Endothelial cell of umbilical vein (primary cell): ENCODE measurements around the gene H19. TPM values are rescaled to one million over a fixed set of nuclear protein-coding genes. Genes with fewer than 3 reads are reported as not detected.

Source experiments
- BruUV-seq: library from RNA; stranded (reverse); fragments of 400-500 nt; replicated peaks from 2 replicates; lab custom pipeline; 2021; lab: Mats Ljungman, UMichigan
- CTCF ChIA-PET: fragments of 300-600, 350-600 bp; sonication (Branson Sonifier 250); formaldehyde crosslinking; loops from one replicate; lab custom pipeline; 2021; ENCODE audit warnings: antibody characterized with exemption, inconsistent platforms; lab: Charles Lee
- POLR2A ChIA-PET: fragments of 300-600, 350-600 bp; sonication (Branson Sonifier 250); formaldehyde crosslinking; loops from one replicate; lab custom pipeline; 2021; ENCODE audit warnings: antibody characterized with exemption, inconsistent platforms; lab: Charles Lee
- DNase-seq: peaks from one replicate; pipeline ENCODE4 v3.0.0-alpha.2; 2011; ENCODE audit warnings: low read depth, low spot score
- FAIRE-seq: peaks from 2 replicates; lab custom pipeline; 2011; peaks lifted over from hg19 to GRCh38; lab: Jason Lieb, UNC
- H2AFZ ChIP-seq: 2 replicates; pipeline ENCODE4 v1.6.0; 2012; ENCODE audit warnings: low read depth, low read length, control low read depth, inconsistent platforms
- H3K27ac ChIP-seq: 2 replicates; pipeline ENCODE4 v1.5.1; 2011; ENCODE audit warnings: low read depth, mild to moderate bottlenecking, control low read depth, low read length, moderate library complexity; ENCODE audit not compliant: insufficient read depth
- H3K27me3 ChIP-seq, 2 experiments: 2 replicates each; pipeline versions ENCODE4 v1.6.0 to v1.6.1; 2011; ENCODE audit warnings: low read length in 2 of 2, mixed read lengths in 1 of 2; ENCODE audit not compliant: control insufficient read depth in 2 of 2, insufficient read depth in 2 of 2
- H3K36me3 ChIP-seq, 2 experiments: 2 replicates in 1 of 2; 3 replicates in 1 of 2; pipeline ENCODE4 v1.5.1; 2011; ENCODE audit warnings: low read length in 2 of 2, mild to moderate bottlenecking in 1 of 2, moderate library complexity in 1 of 2; ENCODE audit not compliant: control insufficient read depth in 2 of 2, insufficient read depth in 2 of 2; ENCODE audit errors: extremely low read depth in 1 of 2
- H3K4me1 ChIP-seq: 3 replicates; pipeline ENCODE4 v1.5.1; 2011; ENCODE audit warnings: mild to moderate bottlenecking, low read length; ENCODE audit not compliant: control insufficient read depth, insufficient read depth; ENCODE audit errors: extremely low read depth
- H3K4me2 ChIP-seq: 2 replicates; pipeline ENCODE4 v1.6.1; 2011; ENCODE audit warnings: low read length, control low read depth, mixed read lengths; ENCODE audit not compliant: insufficient read depth
- H3K4me3 ChIP-seq, 3 experiments: fragments of 200-600 bp in 1 of 3; sonication (generic), shearing (Covaris generic) in 1 of 3; replicated peaks in 1 of 3; 2 replicates each; pipeline ENCODE4 v1.5.1; 2011 to 2016; ENCODE audit warnings: control low read depth in 3 of 3, low read length in 3 of 3, mild to moderate bottlenecking in 2 of 3, inconsistent platforms in 1 of 3, low read depth in 1 of 3, moderate library complexity in 1 of 3; ENCODE audit not compliant: insufficient read depth in 1 of 3
- H3K79me2 ChIP-seq: 2 replicates; pipeline ENCODE4 v1.6.0; 2012; ENCODE audit warnings: low read length, inconsistent platforms; ENCODE audit not compliant: control insufficient read depth, insufficient read depth
- H3K9ac ChIP-seq: replicated peaks from 2 replicates; pipeline ENCODE3; 2011; ENCODE audit warnings: low read length, control low read depth; ENCODE audit not compliant: insufficient read depth; ENCODE audit errors: extremely low read depth
- H3K9me1 ChIP-seq: replicated peaks from 3 replicates; pipeline ENCODE4 v1.6.0; 2011; ENCODE audit warnings: mild to moderate bottlenecking, low read length; ENCODE audit not compliant: control insufficient read depth, insufficient read depth; ENCODE audit errors: extremely low read depth
- H3K9me3 ChIP-seq: replicated peaks from 2 replicates; pipeline ENCODE4 v1.5.1; 2012; ENCODE audit warnings: low read length, inconsistent platforms; ENCODE audit not compliant: control insufficient read depth, insufficient read depth
- H4K20me1 ChIP-seq: replicated peaks from 2 replicates; pipeline ENCODE3; 2011; ENCODE audit warnings: mild to moderate bottlenecking, low read length; ENCODE audit not compliant: control insufficient read depth, insufficient read depth; ENCODE audit errors: extremely low read depth
- CTCF ChIP-seq, 2 donors: IDR thresholded peaks; 1 replicate in 1 of 2; 2 replicates in 1 of 2; pipeline ENCODE4 v1.5.1; 2011; ENCODE audit warnings: low read length in 2 of 2, mild to moderate bottlenecking in 2 of 2, moderate library complexity in 2 of 2, control low read depth in 1 of 2, inconsistent platforms in 1 of 2, low read depth in 1 of 2; ENCODE audit not compliant: insufficient read depth in 1 of 2; ENCODE audit errors: extremely low read depth in 1 of 2
- EZH2 ChIP-seq: IDR thresholded peaks from 2 replicates; pipeline ENCODE4 v1.6.1; 2012; ENCODE audit warnings: borderline replicate concordance, low read depth, mild to moderate bottlenecking, moderate library complexity, low read length, inconsistent platforms; ENCODE audit not compliant: severe bottlenecking
- FOS ChIP-seq: IDR thresholded peaks from 2 replicates; pipeline ENCODE4 v1.6.1; 2011; ENCODE audit warnings: mild to moderate bottlenecking, low read length, moderate library complexity, borderline replicate concordance; ENCODE audit not compliant: insufficient read depth
- GATA2 ChIP-seq: IDR thresholded peaks from 2 replicates; pipeline ENCODE4 v1.7.0; 2011; ENCODE audit warnings: low read depth, mild to moderate bottlenecking, moderate library complexity, mixed read lengths, low read length; ENCODE audit not compliant: insufficient read length, insufficient read depth
- JUN ChIP-seq: IDR thresholded peaks from 2 replicates; pipeline ENCODE4 v1.6.1; 2011; ENCODE audit warnings: borderline replicate concordance, low read depth; ENCODE audit not compliant: insufficient read length, insufficient read depth
- MAX ChIP-seq: IDR thresholded peaks from 2 replicates; pipeline ENCODE4 v1.6.1; 2011; ENCODE audit not compliant: insufficient read depth, insufficient read length
- MYC ChIP-seq: IDR thresholded peaks from one replicate; pipeline ENCODE4 v1.6.1; 2011; ENCODE audit warnings: mild to moderate bottlenecking, low read depth, low read length
- POLR2A ChIP-seq: IDR thresholded peaks from 2 replicates; pipeline ENCODE4 v1.6.1; 2012; ENCODE audit warnings: low read depth, mild to moderate bottlenecking, control low read depth, low read length
- POLR2AphosphoS5 ChIP-seq: IDR thresholded peaks from 2 replicates; pipeline ENCODE4 v1.6.1; 2012; ENCODE audit warnings: low read depth, mild to moderate bottlenecking, control low read depth, low read length, moderate library complexity; ENCODE audit not compliant: insufficient read depth
- dilution Hi-C: fragments of 300-500 bp; cut with MboI; formaldehyde crosslinking; loops from one replicate; pipeline ENCODE4 v1.15.0; 2019; ENCODE audit warnings: low sequenced_read_pairs; ENCODE audit not compliant: extremely low pct_ligation_motif_present
- intact Hi-C: fragments of 100-400 bp; cut with micrococcal nuclease; formaldehyde crosslinking; loops from one replicate; pipeline ENCODE4 v1.10.0; 2022
- polyA plus RNA-seq, 4 experiments: library from polyadenylated mRNA; depleted of rRNA in 3 of 4; stranded (reverse) in 3 of 4; unstranded in 1 of 4; fragments of >200 nt; gene quantifications; 2 replicates each; pipeline versions ENCODE4 v1.2.1 to v1.2.3, GENCODE V29; 2011 to 2012; ENCODE audit warnings: missing spikeins in 1 of 4
- total RNA-seq: library from RNA; stranded (reverse); gene quantifications from 2 replicates; pipeline ENCODE4 v1.2.3, GENCODE V29; 2021

H19 gene
- total and polyA plus RNA-seq, 2 donors (not counting 3 experiments of a cell fraction or from before 2014, with no cell fraction given), result 0.21 to 3.2 TPM

GRCh38 chr11:1969035-1969434, 28.6 kb downstream of the H19 start:
- H3K9me3 ChIP-seq, result no peaks in the 10 kb centered on the region
- BruUV-seq, result no TSS peak
- dilution Hi-C loops, result no loop called here

More at GRCh38 chr11:1969035-1969434, 28.6 kb downstream of the H19 start:
- ChIA-PET CTCF (interaction anchor here (1.5 to 2.3 kb wide), 2 partner anchors 87 to 182 kb away, joined by 8 to 12 read pairs; no protein-coding TSS in a partner anchor), POLR2A (no interaction called here)
- Histone ChIP-seq H3K4me3 (no peak overlapping the region), H3K27me3 (no peaks in the 10 kb centered on the region), H3K36me3 (no peaks in the 10 kb centered on the region), H3K4me1 (no peaks in the 10 kb centered on the region), H3K27ac (no peak overlapping the region), H3K4me2 (no peak overlapping the region), H3K9ac (no peak overlapping the region), H2AFZ (no peak overlapping the region), H3K79me2 (no peaks in the 10 kb centered on the region), H4K20me1 (no peaks in the 10 kb centered on the region), H3K9me1 (no peaks in the 10 kb centered on the region)
- DNase-seq (no peak), FAIRE-seq (no peak)
- intact Hi-C loops, result no loop called here
- TF ChIP-seq EZH2 (no peak), POLR2AphosphoS5 (no peak), FOS (no peak), POLR2A (no peak), GATA2 (no peak), JUN (no peak), MAX (no peak), MYC (no peak), CTCF (IDR thresholded peaks at IDR 0.05; ENCODE audit: extremely low read depth in 1 of 2, insufficient read depth in 1 of 2, low read depth in 1 of 2, low read length in 2 of 2) (no peak)
